Neutrophil (primary cell): ENCODE measurements around the gene PSMD3.
A peak's percentile ranks its signal among the peaks of the same experiment; 100 is the strongest.

Experiments used
- H3K27ac ChIP-seq: fragments of 200-600 bp; sonication (generic); 2 replicates; pipeline ENCODE4 v1.5.1; 2016; ENCODE audit warnings: mild to moderate bottlenecking, moderate library complexity
- H3K27me3 ChIP-seq: fragments of 200-600 bp; sonication (generic); 2 replicates; pipeline ENCODE4 v1.6.0; 2016; ENCODE audit warnings: mild to moderate bottlenecking
- H3K36me3 ChIP-seq: fragments of 200-600 bp; sonication (generic); 2 replicates; pipeline ENCODE4 v1.5.1; 2017
- H3K4me1 ChIP-seq, 2 experiments: fragments of 200-600 bp in 1 of 2; sonication (generic) in 1 of 2; 1 replicate in 1 of 2; 2 replicates in 1 of 2; pipeline versions ENCODE4 v1.5.1 to v1.6.1; 2013 to 2016; ENCODE audit warnings: low read depth in 1 of 2, low read length in 1 of 2, mild to moderate bottlenecking in 1 of 2, moderate library complexity in 1 of 2; ENCODE audit not compliant: control insufficient read depth in 1 of 2, insufficient read depth in 1 of 2
- H3K4me3 ChIP-seq, 2 experiments: fragments of 200-600 bp in 1 of 2; sonication (generic) in 1 of 2; 1 replicate in 1 of 2; 2 replicates in 1 of 2; pipeline ENCODE4 v1.5.1; 2013 to 2016; ENCODE audit warnings: low read depth in 1 of 2, low read length in 1 of 2, mild to moderate bottlenecking in 1 of 2, moderate library complexity in 1 of 2
- H3K9me3 ChIP-seq: fragments of 200-600 bp; sonication (generic); 2 replicates; pipeline ENCODE4 v1.5.1; 2016
- TF ChIP-seq, protein P1 (sequence below): fragments of 200-600 bp; sonication (generic); IDR thresholded peaks from 2 replicates; pipeline ENCODE4 v1.5.1; 2016; ENCODE audit warnings: antibody characterized with exemption

The PSMD3 gene

DNA sequence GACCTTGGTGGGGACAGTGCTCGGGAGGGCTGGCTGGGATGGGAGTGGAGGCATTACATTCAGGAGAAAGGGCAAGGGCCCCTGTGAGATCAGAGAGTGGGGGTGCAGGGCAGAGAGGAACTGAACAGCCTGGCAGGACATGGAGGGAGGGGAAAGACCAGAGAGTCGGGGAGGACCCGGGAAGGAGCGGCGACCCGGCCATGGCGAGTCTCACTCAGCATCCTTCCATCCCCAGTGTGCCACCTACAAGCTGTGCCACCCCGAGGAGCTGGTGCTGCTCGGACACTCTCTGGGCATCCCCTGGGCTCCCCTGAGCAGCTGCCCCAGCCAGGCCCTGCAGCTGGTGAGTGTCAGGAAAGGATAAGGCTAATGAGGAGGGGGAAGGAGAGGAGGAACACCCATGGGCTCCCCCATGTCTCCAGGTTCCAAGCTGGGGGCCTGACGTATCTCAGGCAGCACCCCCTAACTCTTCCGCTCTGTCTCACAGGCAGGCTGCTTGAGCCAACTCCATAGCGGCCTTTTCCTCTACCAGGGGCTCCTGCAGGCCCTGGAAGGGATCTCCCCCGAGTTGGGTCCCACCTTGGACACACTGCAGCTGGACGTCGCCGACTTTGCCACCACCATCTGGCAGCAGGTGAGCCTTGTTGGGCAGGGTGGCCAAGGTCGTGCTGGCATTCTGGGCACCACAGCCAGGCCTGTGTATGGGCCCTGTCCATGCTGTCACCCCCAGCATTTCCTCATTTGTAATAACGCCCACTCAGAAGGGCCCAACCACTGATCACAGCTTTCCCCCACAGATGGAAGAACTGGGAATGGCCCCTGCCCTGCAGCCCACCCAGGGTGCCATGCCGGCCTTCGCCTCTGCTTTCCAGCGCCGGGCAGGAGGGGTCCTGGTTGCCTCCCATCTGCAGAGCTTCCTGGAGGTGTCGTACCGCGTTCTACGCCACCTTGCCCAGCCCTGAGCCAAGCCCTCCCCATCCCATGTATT is 35.7 kb downstream of the PSMD3 start:
- Histone ChIP-seq H3K4me3 (no peak overlapping the region), H3K27ac (no peak overlapping the region), H3K9me3 (no peaks in the 10 kb centered on the region), H3K36me3 (no peaks in the 10 kb centered on the region), H3K4me1 (peaks cover 65 to 66% of the 10 kb centered on the region in 2 experiments), H3K27me3 (peaks cover 11% of the 10 kb centered on the region)
- TF ChIP-seq, protein P1, sequence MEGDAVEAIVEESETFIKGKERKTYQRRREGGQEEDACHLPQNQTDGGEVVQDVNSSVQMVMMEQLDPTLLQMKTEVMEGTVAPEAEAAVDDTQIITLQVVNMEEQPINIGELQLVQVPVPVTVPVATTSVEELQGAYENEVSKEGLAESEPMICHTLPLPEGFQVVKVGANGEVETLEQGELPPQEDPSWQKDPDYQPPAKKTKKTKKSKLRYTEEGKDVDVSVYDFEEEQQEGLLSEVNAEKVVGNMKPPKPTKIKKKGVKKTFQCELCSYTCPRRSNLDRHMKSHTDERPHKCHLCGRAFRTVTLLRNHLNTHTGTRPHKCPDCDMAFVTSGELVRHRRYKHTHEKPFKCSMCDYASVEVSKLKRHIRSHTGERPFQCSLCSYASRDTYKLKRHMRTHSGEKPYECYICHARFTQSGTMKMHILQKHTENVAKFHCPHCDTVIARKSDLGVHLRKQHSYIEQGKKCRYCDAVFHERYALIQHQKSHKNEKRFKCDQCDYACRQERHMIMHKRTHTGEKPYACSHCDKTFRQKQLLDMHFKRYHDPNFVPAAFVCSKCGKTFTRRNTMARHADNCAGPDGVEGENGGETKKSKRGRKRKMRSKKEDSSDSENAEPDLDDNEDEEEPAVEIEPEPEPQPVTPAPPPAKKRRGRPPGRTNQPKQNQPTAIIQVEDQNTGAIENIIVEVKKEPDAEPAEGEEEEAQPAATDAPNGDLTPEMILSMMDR, result no peak

DNA sequence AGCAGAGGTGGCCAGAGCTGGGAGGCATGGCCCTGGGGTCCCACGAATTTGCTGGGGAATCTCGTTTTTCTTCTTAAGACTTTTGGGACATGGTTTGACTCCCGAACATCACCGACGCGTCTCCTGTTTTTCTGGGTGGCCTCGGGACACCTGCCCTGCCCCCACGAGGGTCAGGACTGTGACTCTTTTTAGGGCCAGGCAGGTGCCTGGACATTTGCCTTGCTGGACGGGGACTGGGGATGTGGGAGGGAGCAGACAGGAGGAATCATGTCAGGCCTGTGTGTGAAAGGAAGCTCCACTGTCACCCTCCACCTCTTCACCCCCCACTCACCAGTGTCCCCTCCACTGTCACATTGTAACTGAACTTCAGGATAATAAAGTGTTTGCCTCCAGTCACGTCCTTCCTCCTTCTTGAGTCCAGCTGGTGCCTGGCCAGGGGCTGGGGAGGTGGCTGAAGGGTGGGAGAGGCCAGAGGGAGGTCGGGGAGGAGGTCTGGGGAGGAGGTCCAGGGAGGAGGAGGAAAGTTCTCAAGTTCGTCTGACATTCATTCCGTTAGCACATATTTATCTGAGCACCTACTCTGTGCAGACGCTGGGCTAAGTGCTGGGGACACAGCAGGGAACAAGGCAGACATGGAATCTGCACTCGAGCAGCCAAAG is 36.9 kb downstream of the PSMD3 start:
- no peaks in the 10 kb centered on the region for H3K9me3 ChIP-seq
- H3K27ac ChIP-seq, result no peak overlapping the region
- TF ChIP-seq, protein P1, result no peak
- peaks cover 8% of the 10 kb centered on the region for H3K36me3 ChIP-seq
- H3K4me1 ChIP-seq, result peaks cover 76 to 78% of the 10 kb centered on the region in 2 experiments
- H3K27me3 ChIP-seq, result peaks cover 8% of the 10 kb centered on the region
- no peak overlapping the region for H3K4me3 ChIP-seq

DNA sequence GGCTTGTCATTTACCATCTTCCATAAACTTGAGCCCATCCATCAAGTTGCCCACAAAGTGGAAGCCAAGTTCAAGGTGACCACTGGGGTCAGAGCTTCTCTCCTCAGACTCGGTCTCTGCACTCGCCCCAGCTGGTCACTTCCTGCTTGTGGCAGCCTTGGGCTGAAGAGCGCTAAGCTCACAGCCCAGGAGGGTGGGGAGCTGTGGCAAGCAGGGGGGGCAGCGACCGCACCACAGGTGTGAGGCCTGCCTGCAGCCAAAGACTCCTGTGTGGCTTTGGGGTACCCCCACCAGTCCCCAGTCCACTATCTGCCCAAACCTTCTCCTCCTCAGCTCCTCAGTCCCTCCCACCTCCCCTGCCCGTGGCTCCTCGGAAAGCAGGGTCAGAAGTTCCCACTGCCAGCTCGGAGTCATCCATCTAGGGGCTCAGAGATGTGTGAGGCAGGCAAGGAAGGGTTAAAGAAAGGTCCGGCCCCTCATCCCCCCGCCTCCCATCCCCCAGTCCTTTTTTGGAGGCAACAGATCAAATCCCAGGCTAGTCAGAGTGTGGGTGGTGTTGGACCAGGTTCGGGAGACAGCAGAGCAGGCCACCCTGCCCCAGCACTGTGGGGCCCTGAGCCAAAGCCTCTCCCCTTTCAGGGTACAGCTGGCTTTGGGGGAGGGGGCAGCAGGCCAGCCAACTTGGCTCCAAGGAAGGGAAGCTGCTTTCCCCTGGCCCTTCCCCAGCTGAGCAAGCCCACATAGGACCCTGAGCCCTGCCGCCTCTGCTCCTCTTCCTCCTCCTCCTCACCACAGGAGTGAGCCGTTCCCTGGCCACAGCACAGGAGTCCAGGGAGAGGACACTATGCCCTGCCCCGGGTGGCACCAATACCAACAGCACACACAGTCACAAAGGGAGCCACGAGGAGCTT is 37.9 kb downstream of the PSMD3 start:
- H3K4me1 ChIP-seq, result peaks cover 76 to 78% of the 10 kb centered on the region in 2 experiments
- H3K27me3 ChIP-seq, result no peaks in the 10 kb centered on the region
- peaks cover 17% of the 10 kb centered on the region for H3K36me3 ChIP-seq
- H3K4me3 ChIP-seq, result peak overlapping the region in 1 of 2 experiments; percentile 31
- peak overlapping the region; percentile 46 for H3K27ac ChIP-seq
- TF ChIP-seq, protein P1, result no peak
- H3K9me3 ChIP-seq, result no peaks in the 10 kb centered on the region

DNA sequence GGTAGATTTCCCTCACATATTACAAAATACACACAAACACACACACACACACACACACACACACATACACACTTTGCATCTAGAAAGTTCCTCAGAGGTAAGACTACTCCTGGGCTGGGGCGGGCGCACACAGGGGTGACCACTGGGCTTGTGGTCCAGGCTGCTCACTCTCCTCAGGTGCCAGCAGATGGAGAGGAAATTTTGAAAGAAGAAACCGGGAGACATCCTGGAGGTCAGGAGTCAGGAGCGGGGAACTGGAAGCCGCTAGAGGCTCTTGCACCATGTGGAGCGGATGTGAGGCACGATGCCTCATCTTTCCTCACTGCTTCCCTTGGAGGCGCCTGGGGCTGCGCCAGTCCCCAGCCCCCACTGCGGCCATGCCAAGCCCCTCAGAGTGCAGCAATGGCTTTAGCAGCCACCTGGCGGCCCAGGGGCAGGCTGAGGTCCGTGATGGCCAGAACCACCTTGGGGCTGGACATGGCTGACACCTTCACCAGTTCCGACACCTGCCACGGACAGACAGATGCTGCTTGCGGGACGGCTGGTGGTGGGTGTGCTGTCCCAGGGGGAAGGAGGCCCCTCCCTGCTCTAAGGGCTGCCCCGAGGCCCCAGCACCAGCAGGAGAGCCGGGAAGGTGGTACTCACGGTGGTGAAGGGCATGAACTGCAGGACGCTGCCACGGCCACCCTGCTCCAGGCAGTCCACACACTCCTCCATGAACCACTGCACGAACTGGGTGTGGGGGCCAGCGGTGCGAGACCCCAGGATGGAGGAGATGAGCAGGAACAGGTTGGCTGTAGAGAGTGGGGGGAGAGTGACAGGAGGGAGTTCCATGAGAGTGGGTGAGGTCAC is 38.8 kb downstream of the PSMD3 start:
- H3K27ac ChIP-seq, result peak overlapping the region; percentile 46
- H3K36me3 ChIP-seq, result peaks cover 26% of the 10 kb centered on the region
- H3K4me3 ChIP-seq, result peak overlapping the region in 1 of 2 experiments; percentile 31
- TF ChIP-seq, protein P1, result no peak
- no peaks in the 10 kb centered on the region for H3K9me3 ChIP-seq
- peaks cover 67 to 70% of the 10 kb centered on the region in 2 experiments for H3K4me1 ChIP-seq
- H3K27me3 ChIP-seq, result no peaks in the 10 kb centered on the region
